H9 (cell line): ENCODE results near the gene TTF2. TPM values are rescaled to one million over a fixed set of nuclear protein-coding genes. Genes with fewer than 3 reads are reported as not detected.

ENCODE experiments used
- DNase-seq: peaks from one replicate; pipeline ENCODE4 v3.0.0-alpha.2; 2017
- H2AFZ ChIP-seq: one replicate; pipeline ENCODE4 v1.6.1; 2013; ENCODE audit warnings: mild to moderate bottlenecking, low read length, control low read depth, moderate library complexity
- H2AK5ac ChIP-seq: 2 replicates; pipeline ENCODE4 v1.6.1; 2013; ENCODE audit warnings: low read length, control low read depth, mixed read lengths; ENCODE audit not compliant: insufficient read length
- H2BK120ac ChIP-seq: one replicate; pipeline ENCODE4 v1.6.1; 2013; ENCODE audit warnings: low read depth, mild to moderate bottlenecking, low read length, control low read depth, inconsistent platforms; ENCODE audit not compliant: poor library complexity, severe bottlenecking
- H2BK12ac ChIP-seq: 2 replicates; pipeline ENCODE4 v1.6.1; 2013; ENCODE audit warnings: low read length, control low read depth, mixed read lengths, low read depth; ENCODE audit not compliant: insufficient read length
- H2BK15ac ChIP-seq: 2 replicates; pipeline ENCODE4 v1.6.1; 2013; ENCODE audit warnings: low read depth, low read length, control low read depth
- H2BK20ac ChIP-seq: one replicate; pipeline ENCODE4 v1.6.1; 2013; ENCODE audit warnings: low read depth, mild to moderate bottlenecking, low read length, control low read depth, inconsistent platforms; ENCODE audit not compliant: poor library complexity, severe bottlenecking
- H2BK5ac ChIP-seq: 2 replicates; pipeline ENCODE4 v1.6.1; 2013; ENCODE audit warnings: low read length, control low read depth, mixed read lengths; ENCODE audit not compliant: insufficient read length
- H3K14ac ChIP-seq: 2 replicates; pipeline ENCODE4 v1.6.1; 2013; ENCODE audit warnings: low read length, control low read depth; ENCODE audit not compliant: insufficient read depth
- H3K18ac ChIP-seq: 2 replicates; pipeline ENCODE4 v1.6.1; 2013; ENCODE audit warnings: low read depth, mild to moderate bottlenecking, mixed read lengths, low read length, control low read depth; ENCODE audit not compliant: insufficient read length
- H3K23ac ChIP-seq: 2 replicates; pipeline ENCODE4 v1.6.1; 2013; ENCODE audit warnings: low read length, control low read depth, mixed read lengths, low read depth; ENCODE audit not compliant: insufficient read length
- H3K23me2 ChIP-seq: 2 replicates; pipeline ENCODE4 v1.6.1; 2013; ENCODE audit warnings: low read depth, mild to moderate bottlenecking, mixed read lengths, low read length, control low read depth; ENCODE audit not compliant: insufficient read length, poor library complexity, severe bottlenecking
- H3K27ac ChIP-seq: 2 replicates; pipeline ENCODE4 v1.5.1; 2013; ENCODE audit warnings: low read length, control low read depth, mixed read lengths, low read depth; ENCODE audit not compliant: insufficient read length
- H3K27me3 ChIP-seq: 2 replicates; pipeline ENCODE4 v1.6.1; 2013; ENCODE audit warnings: low read length, control low read depth, inconsistent platforms; ENCODE audit not compliant: insufficient read depth
- H3K4ac ChIP-seq: 2 replicates; pipeline ENCODE4 v1.6.1; 2013; ENCODE audit warnings: low read depth, mild to moderate bottlenecking, control low read depth, inconsistent platforms, low read length, moderate library complexity
- H3K4me1 ChIP-seq: 2 replicates; pipeline ENCODE4 v1.6.1; 2013; ENCODE audit warnings: low read length, control low read depth, inconsistent platforms; ENCODE audit not compliant: insufficient read depth
- H3K4me2 ChIP-seq: 2 replicates; pipeline ENCODE4 v1.6.1; 2013; ENCODE audit warnings: low read length, control low read depth, mixed read lengths; ENCODE audit not compliant: insufficient read length, insufficient read depth
- H3K56ac ChIP-seq: 2 replicates; pipeline ENCODE4 v1.6.1; 2013; ENCODE audit warnings: low read depth, mild to moderate bottlenecking, mixed read lengths, low read length, control low read depth; ENCODE audit not compliant: insufficient read length
- H3K79me1 ChIP-seq: 2 replicates; pipeline ENCODE4 v1.6.1; 2013; ENCODE audit warnings: low read depth, mild to moderate bottlenecking, moderate library complexity, low read length, control low read depth, inconsistent platforms; ENCODE audit not compliant: insufficient read depth, poor library complexity, severe bottlenecking
- H3K79me2 ChIP-seq: 2 replicates; pipeline ENCODE4 v1.6.1; 2013; ENCODE audit warnings: low read length, control low read depth, inconsistent platforms; ENCODE audit not compliant: insufficient read depth
- H3K9ac ChIP-seq: 2 replicates; pipeline ENCODE4 v1.6.1; 2013; ENCODE audit warnings: low read length, control low read depth, mixed read lengths; ENCODE audit not compliant: insufficient read length; ENCODE audit errors: extremely low read depth
- H3K9me3 ChIP-seq: one replicate; pipeline ENCODE4 v1.6.1; 2013; ENCODE audit warnings: low read depth, low read length, inconsistent platforms; ENCODE audit not compliant: control insufficient read depth
- H3T11ph ChIP-seq: one replicate; pipeline ENCODE4 v1.6.1; 2013; ENCODE audit warnings: mild to moderate bottlenecking, low read length, control low read depth, inconsistent platforms
- H4K20me1 ChIP-seq: one replicate; pipeline ENCODE4 v1.6.1; 2013; ENCODE audit not compliant: control insufficient read depth, insufficient read length, insufficient read depth
- H4K5ac ChIP-seq: 2 replicates; pipeline ENCODE4 v1.6.1; 2013; ENCODE audit warnings: low read depth, mild to moderate bottlenecking, mixed read lengths, low read length, control low read depth; ENCODE audit not compliant: insufficient read length
- H4K8ac ChIP-seq: replicated peaks from 2 replicates; pipeline ENCODE4 v1.6.1; 2013; ENCODE audit warnings: low read length, control low read depth, mixed read lengths, low read depth; ENCODE audit not compliant: insufficient read length
- H4K91ac ChIP-seq: 2 replicates; pipeline ENCODE4 v1.6.1; 2013; ENCODE audit warnings: low read depth, mild to moderate bottlenecking, moderate library complexity, mixed read lengths, low read length, control low read depth; ENCODE audit not compliant: insufficient read length
- H3K27ac Mint-ChIP-seq, 3 experiments: 2 replicates in 2 of 3; 3 replicates in 1 of 3; pipeline ENCODE4 v1.8.0; 2020 to 2021; ENCODE audit warnings: mixed read lengths in 3 of 3, mild to moderate bottlenecking in 1 of 3, moderate library complexity in 1 of 3
- H3K27me3 Mint-ChIP-seq: 2 replicates; pipeline ENCODE4 v1.8.0; 2021; ENCODE audit warnings: low read depth, mild to moderate bottlenecking, moderate library complexity, mixed read lengths
- H3K36me3 Mint-ChIP-seq, 3 experiments: 2 replicates in 2 of 3; 3 replicates in 1 of 3; pipeline ENCODE4 v1.8.0; 2020 to 2021; ENCODE audit warnings: low read depth in 3 of 3, mixed read lengths in 3 of 3; ENCODE audit not compliant: insufficient read depth in 1 of 3
- H3K4me1 Mint-ChIP-seq, 2 experiments: 2 replicates each; pipeline ENCODE4 v1.8.0; 2020; ENCODE audit warnings: mixed read lengths in 2 of 2
- H3K4me3 Mint-ChIP-seq, 2 experiments: 2 replicates in 1 of 2; 3 replicates in 1 of 2; pipeline ENCODE4 v1.8.0; 2020 to 2021; ENCODE audit warnings: mild to moderate bottlenecking in 2 of 2, mixed read lengths in 2 of 2, moderate library complexity in 1 of 2
- H3K9me3 Mint-ChIP-seq, 2 experiments: 2 replicates in 1 of 2; 3 replicates in 1 of 2; pipeline ENCODE4 v1.8.0; 2020; ENCODE audit warnings: mild to moderate bottlenecking in 2 of 2, mixed read lengths in 2 of 2, moderate library complexity in 1 of 2
- CTCF ChIP-seq: fragments of 200-600 bp; sonication (generic); conservative IDR thresholded peaks from 3 replicates; pipeline ENCODE4 v1.8.0; 2021; ENCODE audit warnings: antibody characterized with exemption, mild to moderate bottlenecking
- whole genome bisulfite sequencing: extraction: QIAGEN DNeasy Blood & Tissue Kit; methylation state at CpG from one replicate; pipeline ENCODE4 v1.1.7; 2013; ENCODE audit warnings: missing lambda C conversion rate, low lambda C conversion rate, mixed read lengths; ENCODE audit not compliant: insufficient read length; ENCODE audit errors: extremely low coverage; 5-methylcytosine and 5-hydroxymethylcytosine counted together
- total RNA-seq: library from RNA; stranded (reverse); gene quantifications from 2 replicates; pipeline ENCODE4 v1.2.1, GENCODE V29; 2021

TTF2 gene
- total RNA-seq, 1 experiment from 2014 or later = 86.4 TPM

GRCh38 chr1:117013309-117013858 lies 46.7 kb upstream of the TTF2 start:
- H4K20me1 ChIP-seq = no peaks in the 10 kb centered on the region
- no peak overlapping the region for H2BK12ac ChIP-seq
- no peak for DNase-seq
- H3T11ph ChIP-seq = no peak overlapping the region
- no peak overlapping the region for H2AFZ ChIP-seq
- H4K91ac ChIP-seq = no peak overlapping the region
- no peaks in the 10 kb centered on the region for H3K9me3 ChIP-seq
- no peaks in the 10 kb centered on the region for H3K79me2 ChIP-seq
- WGBS = no CpG with 5 or more reads among the region's 5 CpGs
- no peak overlapping the region for H3K56ac ChIP-seq
- no peak overlapping the region for H4K5ac ChIP-seq
- no peak overlapping the region for H2BK20ac ChIP-seq
- no peak overlapping the region for H3K4me2 ChIP-seq
- no peak overlapping the region for H3K4ac ChIP-seq
- H2AK5ac ChIP-seq = no peak overlapping the region
- no peaks in the 10 kb centered on the region for H3K79me1 ChIP-seq
- H3K18ac ChIP-seq = no peak overlapping the region
- no peak overlapping the region for H2BK5ac ChIP-seq
- H3K4me3 Mint-ChIP-seq = no peak overlapping the region
- H3K9me3 Mint-ChIP-seq = no peaks in the 10 kb centered on the region
- H3K36me3 Mint-ChIP-seq = no peaks in the 10 kb centered on the region
- peaks cover 7% of the 10 kb centered on the region; the same call in 1 of the 2 replicates for H3K4me1 ChIP-seq
- peaks cover 14 to 31% of the 10 kb centered on the region in 2 experiments for H3K4me1 Mint-ChIP-seq
- no peaks in the 10 kb centered on the region for H3K27me3 Mint-ChIP-seq
- no peaks in the 10 kb centered on the region for H3K27me3 ChIP-seq
- no peak overlapping the region for H3K23ac ChIP-seq
- no peak overlapping the region for H3K14ac ChIP-seq
- no peak overlapping the region for H3K27ac ChIP-seq
- no peak overlapping the region for H3K9ac ChIP-seq
- no peak for TF ChIP-seq CTCF
- no peaks in the 10 kb centered on the region for H3K23me2 ChIP-seq
- H4K8ac ChIP-seq = no peak overlapping the region
- H3K27ac Mint-ChIP-seq = no peak overlapping the region
- H2BK15ac ChIP-seq = no peak overlapping the region
- no peak overlapping the region for H2BK120ac ChIP-seq
